ENCODE results near the gene BSN. TPM values are rescaled to one million over a fixed set of nuclear protein-coding genes. Genes with fewer than 3 reads are reported as not detected.

The BSN gene

DNA sequence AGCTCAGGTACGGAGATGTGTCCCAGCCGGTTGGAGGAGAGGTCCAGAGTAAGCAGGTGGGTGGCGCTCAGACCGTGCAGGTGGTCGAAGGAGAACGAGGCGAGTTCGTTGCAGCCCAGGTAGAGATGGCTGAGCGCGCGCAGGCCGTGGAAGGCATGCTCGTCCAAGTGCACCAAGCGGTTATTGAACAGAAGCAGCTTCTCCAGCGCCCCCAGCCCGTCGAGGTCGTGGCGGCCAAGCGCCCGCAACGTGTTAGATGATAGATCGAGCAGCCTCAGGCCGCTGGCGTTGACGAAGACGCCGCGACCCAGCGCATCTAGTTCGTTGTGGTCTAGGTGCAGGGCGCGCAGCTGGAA, 164.6 kb downstream of the BSN start:
- Histone ChIP-seq H3K9me3 (replicated peaks in 1 of 2; ENCODE audit: control insufficient read depth in 2 of 2, insufficient read depth in 1 of 2, low read depth in 1 of 2, low read length in 2 of 2) (peaks cover 0 to 3% of the 10 kb centered on the region in 2 donors), H2AFZ (ENCODE audit: low read length) (no peak overlapping the region), H2BK12ac (ENCODE audit: low read length) (peak overlapping the region; percentile 84), H3K27ac (replicated peaks; ENCODE audit: low read length) (no peak overlapping the region), H3K9ac (ENCODE audit: low read depth, low read length, poor library complexity) (peak overlapping the region; percentile 99), H3K79me1 (ENCODE audit: low read depth, low read length) (peaks cover 25% of the 10 kb centered on the region), H2AK5ac (ENCODE audit: low read depth, low read length) (peak overlapping the region; percentile 95), H4K8ac (ENCODE audit: low read depth, low read length) (peak overlapping the region; percentile 98), H2BK5ac (ENCODE audit: low read length) (peak overlapping the region; percentile 87), H3K27me3 (ENCODE audit: control insufficient read depth in 3 of 3, insufficient read depth in 3 of 3, low read depth in 1 of 3, low read length in 3 of 3) (no peaks in the 10 kb centered on the region), H2BK15ac (ENCODE audit: low read length) (peak overlapping the region; percentile 75), H4K91ac (ENCODE audit: low read depth, low read length, poor library complexity) (no peak overlapping the region), H3K4me1 (ENCODE audit: control insufficient read depth in 2 of 2, insufficient read depth in 1 of 2, low read depth in 1 of 2, low read length in 2 of 2) (peaks cover 9 to 14% of the 10 kb centered on the region in 2 donors), H3K4me3 (ENCODE audit: low read length in 2 of 2) (peak overlapping the region in 1 of 2 donors; percentile 87), H3K18ac (ENCODE audit: low read length) (peak overlapping the region; percentile 97), H3K36me3 (replicated peaks in 1 of 2; ENCODE audit: control insufficient read depth in 2 of 2, insufficient read depth in 2 of 2, low read length in 2 of 2) (peaks cover 33 to 70% of the 10 kb centered on the region in 2 donors), H3K4ac (ENCODE audit: low read length) (peak overlapping the region; percentile 66), H3K14ac (ENCODE audit: low read length) (peak overlapping the region; percentile 98), H2BK120ac (ENCODE audit: low read depth, low read length) (no peak overlapping the region), H3K23ac (ENCODE audit: low read depth, low read length, poor library complexity) (peak overlapping the region; percentile 100), H3K4me2 (ENCODE audit: insufficient read depth, low read length, poor library complexity, severe bottlenecking) (peak overlapping the region; percentile 100)
- no CpG with 5 or more reads among the region's 33 CpGs for WGBS, 2 donors (ENCODE audit: extremely low coverage in 2 of 2, insufficient read length in 2 of 2, insufficient replicate concordance in 1 of 2)
- no peak for DNase-seq (ENCODE audit: low spot score)

GRCh38 chr3:49719214-49719884, 165.1 kb downstream of the BSN start, which contains the start of gene AMIGO3:
TSS of gene AMIGO3 (minus strand) at chr3:49719684. CDS start at chr3:49719465, 219 bp downstream.
- H4K8ac ChIP-seq (ENCODE audit: low read depth, low read length): peak within 1 kb of the TSS; percentile 98
- peak within 1 kb of the TSS; percentile 76 for H2BK120ac ChIP-seq (ENCODE audit: low read depth, low read length)
- H3K9me3 ChIP-seq (replicated peaks in 1 of 2; ENCODE audit: control insufficient read depth in 2 of 2, insufficient read depth in 1 of 2, low read depth in 1 of 2, low read length in 2 of 2): peaks cover 0 to 3% of the 10 kb centered on the region in 2 donors
- peak within 1 kb of the TSS; percentile 100 for H3K4me2 ChIP-seq (ENCODE audit: insufficient read depth, low read length, poor library complexity, severe bottlenecking)
- H3K23ac ChIP-seq (ENCODE audit: low read depth, low read length, poor library complexity): peak within 1 kb of the TSS; percentile 100
- peak within 1 kb of the TSS; percentile 75 for H2BK15ac ChIP-seq (ENCODE audit: low read length)
- no peaks in the 10 kb centered on the region for H3K27me3 ChIP-seq (ENCODE audit: control insufficient read depth in 3 of 3, insufficient read depth in 3 of 3, low read depth in 1 of 3, low read length in 3 of 3)
- peaks cover 26% of the 10 kb centered on the region for H3K79me1 ChIP-seq (ENCODE audit: low read depth, low read length)
- peak within 1 kb of the TSS; percentile 99 for H3K9ac ChIP-seq (ENCODE audit: low read depth, low read length, poor library complexity)
- H3K4me3 ChIP-seq (ENCODE audit: low read length in 2 of 2): peak within 1 kb of the TSS in 1 of 2 donors; percentile 87
- H2BK12ac ChIP-seq (ENCODE audit: low read length): peak within 1 kb of the TSS; percentile 84
- peak within 1 kb of the TSS; percentile 66 for H3K4ac ChIP-seq (ENCODE audit: low read length)
- H3K27ac ChIP-seq (replicated peaks; ENCODE audit: low read length): peak within 1 kb of the TSS; percentile 59
- H3K14ac ChIP-seq (ENCODE audit: low read length): peak within 1 kb of the TSS; percentile 98
- H3K18ac ChIP-seq (ENCODE audit: low read length): peak within 1 kb of the TSS; percentile 97
- peak; percentile 87 for DNase-seq (ENCODE audit: low spot score)
- H2AK5ac ChIP-seq (ENCODE audit: low read depth, low read length): peak within 1 kb of the TSS; percentile 95
- H2BK5ac ChIP-seq (ENCODE audit: low read length): peak within 1 kb of the TSS; percentile 87
- H2AFZ ChIP-seq (ENCODE audit: low read length): no peak within 1 kb of the TSS
- WGBS, 2 donors (ENCODE audit: extremely low coverage in 2 of 2, insufficient read length in 2 of 2, insufficient replicate concordance in 1 of 2): no CpG with 5 or more reads among the region's 50 CpGs
- H3K4me1 ChIP-seq (ENCODE audit: control insufficient read depth in 2 of 2, insufficient read depth in 1 of 2, low read depth in 1 of 2, low read length in 2 of 2): peaks cover 11 to 14% of the 10 kb centered on the region in 2 donors
- H3K36me3 ChIP-seq (replicated peaks in 1 of 2; ENCODE audit: control insufficient read depth in 2 of 2, insufficient read depth in 2 of 2, low read length in 2 of 2): peaks cover 33 to 70% of the 10 kb centered on the region in 2 donors
- H4K91ac ChIP-seq (ENCODE audit: low read depth, low read length, poor library complexity): no peak within 1 kb of the TSS

Small RNA genes lying within 50 kb of the gene (small RNA-seq; reads per million reads assigned to genes)
- not detected for gene AMIGO3 (ENCODE audit: insufficient read depth)

Data from neuronal stem cell (in vitro differentiated cells).